ENCODE measurements around the gene FAM217B. TPM values are rescaled to one million over a fixed set of nuclear protein-coding genes. Genes with fewer than 3 reads are reported as not detected.
"Not testable (repeated sequence)": the region's sequence is repeated elsewhere in the genome, so short reads cannot be mapped to it uniquely, and the experiment has no call there.

The FAM217B gene
- total RNA-seq, 4 donors from 2014 or later, result 6.0 to 14.1 (median 9.0) TPM

DNA sequence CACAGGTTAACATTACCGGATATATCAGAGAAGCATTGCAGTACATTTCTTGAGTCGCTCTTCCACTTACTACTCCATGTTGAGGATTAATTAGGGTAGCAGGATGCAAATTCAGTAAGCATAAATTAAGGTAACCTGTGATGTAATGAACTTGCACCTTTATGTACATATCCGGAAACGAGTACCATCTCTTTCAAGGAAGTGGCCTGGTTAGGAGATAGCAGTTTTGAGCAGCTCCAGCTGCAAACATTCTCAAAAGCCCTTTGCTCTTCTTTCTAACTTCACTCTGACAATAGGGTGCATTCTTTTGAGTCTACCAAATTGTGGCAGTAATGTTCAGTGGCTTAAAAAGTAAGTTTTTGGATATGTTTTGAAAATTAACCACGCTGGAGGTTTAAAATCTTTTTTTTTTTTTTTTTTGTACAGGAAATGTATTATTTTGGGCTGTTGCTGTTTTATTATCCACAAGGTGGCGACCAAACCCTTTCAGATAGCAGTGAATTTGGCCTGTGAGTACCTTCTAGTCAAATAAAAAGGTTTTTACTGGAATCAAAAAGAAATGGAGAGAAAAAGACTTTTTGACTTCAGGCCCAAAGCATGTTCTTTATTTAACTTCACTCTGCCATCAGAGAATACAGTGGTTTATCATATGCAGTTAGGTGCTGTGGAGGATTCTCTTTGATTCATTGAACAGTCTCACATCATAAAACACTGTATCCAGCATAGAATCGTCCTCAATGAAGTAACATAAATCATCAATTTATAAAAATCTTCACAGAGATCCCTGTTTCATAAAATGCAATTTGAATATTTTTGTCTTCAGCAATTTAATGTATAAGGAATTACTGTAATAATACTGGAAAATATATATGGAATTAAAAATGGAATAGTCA, 8.9 kb downstream of the FAM217B start:
- intact Hi-C loops (cut with DNase I), result no loop called here
- Histone ChIP-seq H3K27ac (replicated peaks in 1 of 4) (no peak overlapping the region), H3K9me3 (no peaks in the 10 kb centered on the region), H3K4me1 (peaks cover 25 to 45% (median 31%) of the 10 kb centered on the region in 4 donors), H3K27me3 (no peaks in the 10 kb centered on the region), H3K4me3 (no peak overlapping the region), H3K36me3 (peaks cover 8 to 27% (median 16%) of the 10 kb centered on the region in 4 donors)
- 34% methylated on average over 7 of the region's 7 CpGs for WGBS
- DNase-seq (ENCODE audit: extremely low spot score), result no peak
- TF ChIP-seq CTCF (IDR thresholded peaks at IDR 0.05), result peak; percentile 52 to 70 (median 57)
- TF ChIP-seq POLR2AphosphoS5 (IDR thresholded peaks at IDR 0.05), result no peak

DNA sequence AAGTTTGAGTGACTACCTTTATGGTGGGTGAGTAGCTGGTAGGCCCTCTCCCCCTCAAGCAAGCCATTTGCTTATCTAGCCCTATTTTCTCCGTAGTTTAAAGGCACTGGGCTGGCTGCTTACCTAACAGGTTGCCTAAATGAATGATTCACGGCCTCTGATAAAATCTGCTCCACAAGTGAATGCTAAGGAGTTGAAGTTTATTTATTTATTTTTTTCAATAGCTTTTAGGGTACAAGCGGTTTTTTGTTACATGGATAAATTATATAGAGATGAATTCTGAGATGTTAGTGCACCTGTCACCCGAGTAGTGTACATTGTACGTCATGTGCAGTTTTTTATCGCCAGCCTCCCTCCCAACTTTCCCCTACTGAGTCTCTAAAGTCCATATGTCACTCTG, 9.7 kb downstream of the FAM217B start:
- intact Hi-C loops (cut with DNase I), result no loop called here

DNA sequence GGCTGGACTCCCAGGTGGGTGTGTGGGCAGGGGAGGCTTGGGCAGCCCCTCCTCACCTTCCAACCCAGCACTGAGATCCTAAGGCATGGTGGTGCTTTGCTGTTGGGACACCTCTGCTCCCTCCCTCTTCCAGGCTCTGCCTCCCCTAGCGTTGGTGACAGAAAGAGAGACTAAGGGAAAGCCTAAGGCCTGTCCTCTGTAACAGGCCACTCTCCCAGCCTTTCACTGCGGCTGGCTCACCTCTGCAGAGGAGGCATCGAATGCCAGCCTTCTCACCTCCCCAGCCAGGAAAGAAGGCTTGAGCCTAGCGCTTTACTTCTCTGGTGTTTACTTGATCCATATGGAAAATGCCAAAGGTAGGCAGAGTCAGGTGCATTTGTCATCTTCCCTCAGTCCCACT, 14.5 kb downstream of the FAM217B start:
- intact Hi-C loops (cut with DNase I), result no loop called here

More for the DNA sequence above, 9.7 kb downstream of the FAM217B start:
- H3K4me3 ChIP-seq, result no peak overlapping the region
- no peak overlapping the region for H3K27ac ChIP-seq (replicated peaks in 1 of 4)
- peaks cover 20 to 38% (median 27%) of the 10 kb centered on the region in 4 donors for H3K4me1 ChIP-seq
- H3K9me3 ChIP-seq, result no peaks in the 10 kb centered on the region
- no peak for DNase-seq (ENCODE audit: extremely low spot score)
- H3K36me3 ChIP-seq, result peaks cover 0 to 19% (median 8%) of the 10 kb centered on the region in 4 donors
- TF ChIP-seq POLR2A (IDR thresholded peaks at IDR 0.05; ENCODE audit: low read depth) (no peak), CTCF (IDR thresholded peaks at IDR 0.05) (no peak), POLR2AphosphoS5 (IDR thresholded peaks at IDR 0.05) (no peak)
- H3K27me3 ChIP-seq, result no peaks in the 10 kb centered on the region
- 88% methylated on average over 6 of the region's 6 CpGs for WGBS

DNA sequence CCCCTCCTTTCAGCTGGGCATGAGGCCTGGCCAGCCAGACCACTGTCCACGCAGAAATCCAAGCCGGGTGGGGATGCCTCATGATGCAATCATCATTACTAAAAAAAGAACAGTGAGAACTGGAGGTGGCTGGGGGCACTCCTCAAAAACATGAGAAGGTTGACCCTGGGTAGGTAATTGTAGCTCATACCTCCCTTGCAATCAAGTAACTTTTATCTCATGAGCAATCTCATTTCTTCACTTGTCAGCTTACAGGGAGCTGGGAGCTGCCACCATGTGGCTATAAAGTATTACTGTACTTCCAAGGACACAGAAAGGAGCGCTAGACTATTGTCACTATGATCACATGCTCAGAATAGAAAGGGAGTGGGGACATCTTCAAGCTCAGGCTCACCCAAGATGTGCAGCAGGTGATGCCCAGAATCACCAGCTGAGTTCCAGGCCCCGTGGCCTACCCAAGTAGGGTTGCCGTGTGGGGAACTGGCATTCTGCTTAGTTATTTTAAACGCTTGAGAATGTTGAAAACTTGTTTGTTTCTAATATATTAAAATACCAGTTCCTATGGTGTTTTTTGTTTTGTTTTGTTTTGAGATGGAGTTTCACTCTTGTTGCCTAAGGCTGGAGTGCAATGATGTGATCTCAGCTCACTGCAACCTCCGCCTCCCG, 15.1 kb downstream of the FAM217B start:
- intact Hi-C loops (cut with DNase I), result no loop called here
- Histone ChIP-seq H3K4me1 (no peaks in the 10 kb centered on the region), H3K9me3 (no peaks in the 10 kb centered on the region), H3K4me3 (no peak overlapping the region), H3K36me3 (peaks cover 5 to 26% (median 13%) of the 10 kb centered on the region in 4 donors), H3K27ac (replicated peaks in 1 of 4) (no peak overlapping the region), H3K27me3 (no peaks in the 10 kb centered on the region)
- peak in 1 of 3 experiments; percentile 18 for TF ChIP-seq CTCF (IDR thresholded peaks at IDR 0.05)
- no peak for TF ChIP-seq POLR2A (IDR thresholded peaks at IDR 0.05; ENCODE audit: low read depth)
- TF ChIP-seq POLR2AphosphoS5 (IDR thresholded peaks at IDR 0.05), result no peak
- no peak for TF ChIP-seq EP300 (IDR thresholded peaks at IDR 0.05)
- WGBS, result 87% methylated on average over 8 of the region's 8 CpGs
- DNase-seq (ENCODE audit: extremely low spot score), result no peak

More for the DNA sequence above, 14.5 kb downstream of the FAM217B start:
- Histone ChIP-seq H3K4me3 (no peak overlapping the region), H3K4me1 (no peaks in the 10 kb centered on the region), H3K27ac (replicated peaks in 1 of 4) (no peak overlapping the region), H3K9me3 (no peaks in the 10 kb centered on the region), H3K36me3 (peaks cover 5 to 31% (median 12%) of the 10 kb centered on the region in 4 donors), H3K27me3 (no peaks in the 10 kb centered on the region)
- 88% methylated on average over 4 of the region's 4 CpGs for WGBS
- no peak for TF ChIP-seq POLR2A (IDR thresholded peaks at IDR 0.05; ENCODE audit: low read depth)
- no peak for TF ChIP-seq POLR2AphosphoS5 (IDR thresholded peaks at IDR 0.05)
- TF ChIP-seq EP300 (IDR thresholded peaks at IDR 0.05), result no peak
- no peak for TF ChIP-seq CTCF (IDR thresholded peaks at IDR 0.05)
- no peak for DNase-seq (ENCODE audit: extremely low spot score)

- H3K9me3 ChIP-seq; H3K27ac ChIP-seq (replicated peaks in 1 of 4); DNase-seq (ENCODE audit: extremely low spot score); H3K27me3 ChIP-seq; intact Hi-C loops (cut with DNase I); H3K4me3 ChIP-seq; H3K4me1 ChIP-seq: not testable (repeated sequence)
- H3K36me3 ChIP-seq, result peaks cover 5 to 13% (median 8%) of the 10 kb centered on the region in 4 donors
Observed at GRCh38 chr20:59957568-59957967, 17.4 kb downstream of the FAM217B start.

Data from esophagus muscularis mucosa (tissue), 4 donors.